ENCODE measurements around the gene THSD4. TPM values are rescaled to one million over a fixed set of nuclear protein-coding genes. Genes with fewer than 3 reads are reported as not detected.

THSD4 gene
- total and polyA plus RNA-seq, 2 of the 8 experiments (the other 6 are each of a cell fraction or from before 2014, with no cell fraction given): 2.5 to 6.2 TPM

DNA sequence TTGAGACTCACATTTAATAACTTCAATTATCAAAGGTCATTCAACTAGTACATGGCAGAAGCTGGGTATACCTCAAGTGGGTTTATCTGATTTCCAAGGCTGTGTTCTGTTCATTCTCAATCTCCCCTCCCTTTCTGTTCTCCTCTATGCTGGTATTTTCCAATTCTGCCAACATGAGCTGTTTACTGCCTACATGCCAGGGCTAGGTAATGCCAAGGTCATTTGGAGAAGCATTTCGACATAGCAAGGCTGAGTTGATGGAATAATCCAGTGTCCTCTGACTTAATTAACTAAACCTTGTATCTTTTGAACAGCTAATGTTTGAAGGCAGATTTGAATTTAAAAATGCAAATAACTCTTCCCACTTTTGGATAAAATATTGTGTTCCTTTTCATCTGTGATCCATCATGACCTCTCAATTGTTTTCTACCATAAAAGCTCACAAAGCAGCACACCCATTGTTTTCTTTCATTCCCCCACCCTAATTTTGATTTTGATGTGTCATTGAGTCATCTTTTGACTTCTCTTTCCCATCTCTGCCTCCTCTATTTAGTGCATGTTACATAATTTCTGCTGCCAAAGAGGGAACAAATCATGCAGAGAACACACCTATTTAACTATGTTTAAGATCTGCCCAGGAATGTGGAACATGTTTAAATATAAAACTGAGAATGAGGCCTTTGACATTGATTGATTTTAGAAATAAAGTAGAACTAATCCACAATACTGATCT is 386.2 kb downstream of the THSD4 start (continued):
- TF ChIP-seq HDAC2 (IDR thresholded peaks at IDR 0.05; ENCODE audit: borderline replicate concordance in 1 of 2, low read depth in 2 of 2, low read length in 2 of 2): no peak

All from H1 (cell line).